Heart right ventricle (tissue), 16 donors: ENCODE data around the gene SLIT1. TPM values are rescaled to one million over a fixed set of nuclear protein-coding genes. Genes with fewer than 3 reads are reported as not detected.

Source experiments
- ATAC-seq, 8 donors: fragments of 200-7000 bp; cut with Tn5 transposase; one replicate each; pipeline ENCODE4 v1.9.1; 2020; ENCODE audit warnings: mild to moderate bottlenecking in 8 of 8, moderate library complexity in 8 of 8, moderate number of reproducible peaks in 1 of 8
- DNase-seq, 2 donors: peaks; one replicate each; pipeline ENCODE4 v3.0.0-alpha.2; 2020
- H3K27ac ChIP-seq, 10 donors: fragments of 200-600 bp; sonication (generic) in 2 of 10; one replicate each; pipeline versions ENCODE4 v1.5.0 to v1.8.0; 2020 to 2022; ENCODE audit warnings: mild to moderate bottlenecking in 3 of 10
- H3K27me3 ChIP-seq, 7 donors: fragments of 200-600 bp; one replicate each; pipeline ENCODE4 v1.8.0; 2021 to 2022; ENCODE audit warnings: mild to moderate bottlenecking in 2 of 7
- H3K36me3 ChIP-seq, 9 donors: fragments of 200-600 bp; sonication (generic) in 1 of 9; one replicate each; pipeline versions ENCODE4 v1.5.0 to v1.8.0; 2020 to 2022; ENCODE audit warnings: mild to moderate bottlenecking in 2 of 9
- H3K4me1 ChIP-seq, 9 donors: fragments of 200-600 bp; sonication (generic) in 1 of 9; one replicate each; pipeline versions ENCODE4 v1.5.0 to v1.8.0; 2020 to 2022; ENCODE audit warnings: mild to moderate bottlenecking in 4 of 9
- H3K4me3 ChIP-seq, 10 donors: fragments of 200-600 bp; sonication (generic) in 2 of 10; one replicate each; pipeline versions ENCODE4 v1.5.0 to v1.8.0; 2020 to 2022; ENCODE audit warnings: mild to moderate bottlenecking in 7 of 10, moderate library complexity in 2 of 10
- H3K9me3 ChIP-seq, 11 donors: fragments of 200-600 bp in 10 of 11; sonication (generic) in 2 of 11; one replicate each; pipeline versions ENCODE4 v1.5.0 to v1.8.0; 2013 to 2022; ENCODE audit warnings: mild to moderate bottlenecking in 2 of 11, control low read depth in 1 of 11, moderate library complexity in 1 of 11
- CTCF ChIP-seq, 9 donors: fragments of 200-600 bp; sonication (generic) in 2 of 9; IDR thresholded peaks; one replicate each; pipeline versions ENCODE4 v1.5.0 to v1.8.0; 2021 to 2022; ENCODE audit warnings: antibody characterized with exemption in 9 of 9, mild to moderate bottlenecking in 5 of 9, moderate library complexity in 1 of 9
- WGBS, 2 donors: extraction: QIAGEN DNeasy Blood & Tissue Kit; methylation state at CpG; one replicate each; pipeline ENCODE4 v1.1.7; 2013; ENCODE audit warnings: inconsistent platforms in 1 of 2; 5-methylcytosine and 5-hydroxymethylcytosine counted together
- intact Hi-C, 10 donors: fragments of 100-400 bp; cut with DNase I; formaldehyde crosslinking; loops; one replicate each; pipeline versions ENCODE4 v1.11.1 to v1.14.2; 2022
- polyA plus RNA-seq, 2 donors: library from polyadenylated mRNA; stranded (reverse); fragments of 200-250 nt; gene quantifications; one replicate each; pipeline ENCODE4 v1.2.3, GENCODE V29; 2013
- total RNA-seq, 10 donors: library from RNA; stranded (reverse); fragmentation: NEBNext Ultra II Directional in 3 of 10; extraction: Animal tissue kit (Norgen Biotek cat#: 25700) in 3 of 10; gene quantifications; one replicate each; pipeline versions ENCODE4 v1.2.1 to v1.2.4, GENCODE V29; 2021 to 2023
- donor health status: Arrhythmogenic right ventricular cardiomyopathy.
- donor health status: ischemic (EF 13 %, LVEDD 7.1; RV severe dilation, severe dysfunction).
- donor health status: healthy with polysubstance abuse.
- donor health status: DM: no; HTN: yes; CAD: no.
- donor health status: DM: no; HTN: no; CAD: no.
- donor health status: ischemic (EF 25% LVEDD 6.9; RV normal size, moderate dysfunction).
- donor health status: ischemic (EF 25% LVEDD 5.7; RV mildly dilated, moderate dysfunction).
- donor health status: healthy.
- donor health status: DM: yes; HTN: yes; CAD: no.
- donor health status: Ischemic cardiomyopathy.
- donor health status: ischemic (EF 35%, LVEDD 5.7; RV mildly dilated, moderate dysfunction).
- donor health status: nonischemic (EF 11% LVEDD 7.7; RV severe dilation, severe dysfunction).
- donor health status: DM: yes; HTN: yes; CAD: no.
- donor health status: PGD.
- donor health status: ischemic (EF 29% LVEDD 5.4; RV normal size, mild dysfunction).
- donor health status: nonischemic (EF 23%, LVEDD 6.1; RV moderate dilation, normal function).

Gene SLIT1
- total and polyA plus RNA-seq, 12 donors, result 0.04 to 0.31 (median 0.13) TPM; not detected in 1

GRCh38 chr10:97154162-97154561 lies 31.6 kb downstream of the SLIT1 start:
- H3K36me3 ChIP-seq, result no peaks in the 10 kb centered on the region
- TF ChIP-seq CTCF (IDR thresholded peaks at IDR 0.05), result no peak

GRCh38 chr10:97153270-97153850 lies 32.4 kb downstream of the SLIT1 start:
- Histone ChIP-seq H3K4me1 (no peaks in the 10 kb centered on the region), H3K27ac (no peak overlapping the region), H3K4me3 (no peak overlapping the region), H3K36me3 (no peaks in the 10 kb centered on the region), H3K27me3 (peaks cover 0 to 15% (median 0%) of the 10 kb centered on the region in 7 donors), H3K9me3 (no peaks in the 10 kb centered on the region)
- TF ChIP-seq CTCF (IDR thresholded peaks at IDR 0.05), result no peak
- ATAC-seq (no peak), DNase-seq (no peak)
- WGBS, 2 donors, result 87 to 92% methylated on average over 7 of the region's 7 CpGs
- intact Hi-C loops, result no loop called here

More at GRCh38 chr10:97154162-97154561, 31.6 kb downstream of the SLIT1 start:
- ATAC-seq, result no peak
- Histone ChIP-seq H3K4me3 (no peak overlapping the region), H3K27ac (no peak overlapping the region), H3K27me3 (peaks cover 0 to 15% (median 0%) of the 10 kb centered on the region in 7 donors), H3K9me3 (no peaks in the 10 kb centered on the region), H3K4me1 (no peaks in the 10 kb centered on the region)
- DNase-seq, result no peak
- intact Hi-C loops, result no loop called here
- WGBS, 2 donors, result 87 to 89% methylated on average over 4 of the region's 4 CpGs

GRCh38 chr10:97151307-97151914 lies 34.3 kb downstream of the SLIT1 start:
- no peak for TF ChIP-seq CTCF (IDR thresholded peaks at IDR 0.05)
- H3K27ac ChIP-seq, result no peak overlapping the region
- peaks cover 0 to 15% (median 0%) of the 10 kb centered on the region in 7 donors for H3K27me3 ChIP-seq
- WGBS, 2 donors, result 91 to 92% methylated on average over 6 of the region's 6 CpGs
- ATAC-seq (no peak), DNase-seq (no peak)
- no peaks in the 10 kb centered on the region for H3K9me3 ChIP-seq
- no peak overlapping the region for H3K4me3 ChIP-seq
- intact Hi-C loops, result no loop called here
- H3K36me3 ChIP-seq, result no peaks in the 10 kb centered on the region
- no peaks in the 10 kb centered on the region for H3K4me1 ChIP-seq

GRCh38 chr10:97150616-97151015 lies 35.1 kb downstream of the SLIT1 start:
- peaks cover 0 to 16% (median 0%) of the 10 kb centered on the region in 7 donors for H3K27me3 ChIP-seq
- 71% methylated on average over 8 of the region's 8 CpGs for WGBS, 2 donors
- TF ChIP-seq CTCF (IDR thresholded peaks at IDR 0.05), result no peak
- H3K4me1 ChIP-seq, result no peaks in the 10 kb centered on the region
- H3K4me3 ChIP-seq, result no peak overlapping the region
- H3K9me3 ChIP-seq, result no peaks in the 10 kb centered on the region
- no peak for ATAC-seq
- no peak overlapping the region for H3K27ac ChIP-seq
- intact Hi-C loops, result no loop called here
- no peak for DNase-seq
- H3K36me3 ChIP-seq, result no peaks in the 10 kb centered on the region
